K562 (cell line): Measurements from ENCODE around the gene SPATA33. TPM values are rescaled to one million over a fixed set of nuclear protein-coding genes. Genes with fewer than 3 reads are reported as not detected.

ENCODE experiments used
- ARHGAP35 ChIP-seq: fragments of 450-650 bp; IDR thresholded peaks from 2 replicates; pipeline ENCODE4 v1.6.1; 2018; ENCODE audit not compliant: partially characterized antibody
- BACH1 ChIP-seq: fragments of 200-800 bp; sonication (Bioruptor generic); IDR thresholded peaks from 2 replicates; pipeline ENCODE4 v1.6.1; 2016; ENCODE audit warnings: missing genetic modification characterization, missing compliant biosample characterization
- CEBPG ChIP-seq, 3 experiments: fragments of 200-800 bp in 1 of 3; sonication (Bioruptor generic) in 1 of 3; sonication (generic) in 1 of 3; formaldehyde crosslinking in 1 of 3; IDR thresholded peaks in 2 of 3; conservative IDR thresholded peaks in 1 of 3; 2 replicates each; pipeline versions ENCODE4 v1.6.1 to v1.8.0; 2016 to 2022; ENCODE audit warnings: missing compliant biosample characterization in 2 of 3, missing genetic modification characterization in 2 of 3, mild to moderate bottlenecking in 1 of 3, missing genetic modification reagents in 1 of 3
- CHAMP1 ChIP-seq: fragments of 450-650 bp; IDR thresholded peaks from 2 replicates; pipeline ENCODE4 v1.6.1; 2016; ENCODE audit warnings: mild to moderate bottlenecking
- CHD7 ChIP-seq: fragments of 200-600 bp; sonication (generic); IDR thresholded peaks from one replicate; pipeline ENCODE4 v1.6.1; 2012; ENCODE audit warnings: mild to moderate bottlenecking, low read depth, low read length, inconsistent platforms
- FIP1L1 ChIP-seq: fragments of 200-400 bp; formaldehyde crosslinking; IDR thresholded peaks from 2 replicates; pipeline ENCODE4 v1.6.1; 2018; ENCODE audit warnings: mild to moderate bottlenecking, low read depth, low read length; ENCODE audit not compliant: poor library complexity, severe bottlenecking
- HDAC1 ChIP-seq, 2 experiments: fragments of 450-650 bp; IDR thresholded peaks; 2 replicates each; pipeline ENCODE4 v1.6.1; 2016 to 2017; ENCODE audit warnings: inconsistent platforms in 1 of 2, mild to moderate bottlenecking in 1 of 2, moderate library complexity in 1 of 2
- MXI1 ChIP-seq: IDR thresholded peaks from 2 replicates; pipeline ENCODE4 v1.6.1; 2011; ENCODE audit warnings: low read depth, mild to moderate bottlenecking, improper control_type of control experiment, low read length
- NR2C2 ChIP-seq, 2 experiments: fragments of 200-800 bp in 1 of 2; sonication (Bioruptor generic) in 1 of 2; sonication (generic) in 1 of 2; formaldehyde crosslinking in 1 of 2; IDR thresholded peaks; 2 replicates each; pipeline versions ENCODE4 v1.6.1 to v1.8.0; 2016 to 2022; ENCODE audit warnings: mild to moderate bottlenecking in 1 of 2, missing compliant biosample characterization in 1 of 2, missing genetic modification characterization in 1 of 2, missing genetic modification reagents in 1 of 2
- PRPF4 ChIP-seq: fragments of 200-400 bp; formaldehyde crosslinking; IDR thresholded peaks from one replicate; pipeline ENCODE4 v1.6.1; 2017; ENCODE audit warnings: low read length, low read depth, mild to moderate bottlenecking; ENCODE audit not compliant: insufficient read depth, poor library complexity, severe bottlenecking
- ZBTB7A ChIP-seq: IDR thresholded peaks from 2 replicates; pipeline ENCODE4 v1.6.1; 2011; ENCODE audit warnings: low read depth, mild to moderate bottlenecking, low read length, moderate library complexity, borderline replicate concordance; ENCODE audit not compliant: control insufficient read depth
- ZNF551 ChIP-seq: fragments of 250-450 bp; sonication (Bioruptor Pico); IDR thresholded peaks from 2 replicates; pipeline ENCODE4 v1.5.0; 2021; ENCODE audit warnings: mild to moderate bottlenecking, moderate library complexity
- polyA plus RNA-seq, 8 experiments: library from polyadenylated mRNA; depleted of rRNA in 4 of 8; stranded (reverse) in 5 of 8; unstranded in 3 of 8; fragments of >200 nt; fragmentation: Nextera tagmentation in 2 of 8; fragmentation: Illumina TruSeq in 1 of 8; extraction: Ambion mirVana in 2 of 8; extraction: Trizol in 1 of 8; gene quantifications; 2 replicates each; pipeline versions ENCODE4 v1.2.1 to v1.2.3, GENCODE V29; 2011 to 2014; ENCODE audit warnings: inconsistent platforms in 1 of 8, missing spikeins in 1 of 8
- total RNA-seq, 7 experiments: library from RNA; depleted of rRNA in 6 of 7; stranded (reverse); fragments of >200 nt in 6 of 7; fragmentation: Illumina TruSeq in 2 of 7; extraction: Trizol in 2 of 7; gene quantifications; 2 replicates each; pipeline versions ENCODE4 v1.2.1 to v1.2.3, GENCODE V29; 2011 to 2021; ENCODE audit warnings: low replicate concordance in 1 of 7

The SPATA33 gene
- total and polyA plus RNA-seq, 9 of the 15 experiments (the other 6 are each of a cell fraction or from before 2014, with no cell fraction given): 4.0 to 20.0 (median 11.8) TPM

GRCh38 chr16:89711601-89712273 is 54.1 kb downstream of the SPATA33 start (continued):
- TF ChIP-seq CHAMP1 (no peak), CHD7 (no peak), FIP1L1 (peak; percentile 32), NR2C2 (CRISPR knock-in tag; IDR thresholded peaks at IDR 0.05) (no peak), NR2C2 (tag; IDR thresholded peaks at IDR 0.05) (peak; percentile 72), HDAC1 (IDR thresholded peaks at IDR 0.05) (peak in 1 of 2 experiments; percentile 93; a peak in 2 of 4 replicates), BACH1 (tag) (no peak), ZBTB7A (peak; percentile 87), CEBPG (CRISPR knock-in tag; IDR thresholded peaks at IDR 0.05) (no peak), CEBPG (tag; conservative IDR thresholded peaks at IDR 0.05 in 1 of 2, IDR thresholded peaks at IDR 0.05 in 1 of 2) (no peak), ZNF551 (CRISPR knock-in tag) (no peak), MXI1 (peak; percentile 69; the same call in 1 of the 2 replicates), PRPF4 (peak; percentile 53), ARHGAP35 (no peak)
